Measurements from ENCODE around the gene MYH10.

MYH10 gene

GRCh38 chr17:8475781-8476180 is 154.7 kb downstream of the MYH10 start:
- no peak for DNase-seq

- DNase-seq, result no peak
These were observed 155.3 kb downstream of the MYH10 start for GRCh38 chr17:8475227-8475626.

- no peak for DNase-seq
These were observed 155.7 kb downstream of the MYH10 start for GRCh38 chr17:8474826-8475225.

- no peak for DNase-seq
These were observed 156.9 kb downstream of the MYH10 start for GRCh38 chr17:8473451-8474192.

- DNase-seq, result no peak
These were observed 157.9 kb downstream of the MYH10 start for GRCh38 chr17:8472663-8473062.

- DNase-seq, result peak in 24 of 56 donors; percentile 12 to 74 (median 48)
These were observed 160.0 kb downstream of the MYH10 start for GRCh38 chr17:8470447-8471047.

- no peak for DNase-seq
These were observed 160.6 kb downstream of the MYH10 start for GRCh38 chr17:8469964-8470363.

GRCh38 chr17:8468980-8469379 is 161.5 kb downstream of the MYH10 start:
- DNase-seq, result no peak

- peak in 2 of 56 donors; percentile 20 to 28 for DNase-seq
These were observed 162.4 kb downstream of the MYH10 start for GRCh38 chr17:8468127-8468526.

GRCh38 chr17:8467527-8467926 is 163.0 kb downstream of the MYH10 start:
- DNase-seq, result peak in 10 of 56 donors; percentile 24 to 63 (median 35)

GRCh38 chr17:8466873-8467272 is 163.7 kb downstream of the MYH10 start:
- DNase-seq, result no peak

- DNase-seq, result peak in 2 of 56 donors; percentile 11 to 33
These were observed 164.1 kb downstream of the MYH10 start for GRCh38 chr17:8466456-8466855.

- DNase-seq, result no peak
These were observed 164.8 kb downstream of the MYH10 start for GRCh38 chr17:8465759-8466158.

GRCh38 chr17:8465356-8465755 is 165.2 kb downstream of the MYH10 start:
- no peak for DNase-seq

- DNase-seq, result no peak
These were observed 165.6 kb downstream of the MYH10 start for GRCh38 chr17:8464941-8465340.

GRCh38 chr17:8463099-8463498 is 167.4 kb downstream of the MYH10 start:
- no peak for DNase-seq

GRCh38 chr17:8462564-8462963 is 168.0 kb downstream of the MYH10 start:
- no peak for DNase-seq

GRCh38 chr17:8459831-8460230 is 170.7 kb downstream of the MYH10 start:
- no peak for DNase-seq

- no peak for DNase-seq
These were observed 171.4 kb downstream of the MYH10 start for GRCh38 chr17:8459107-8459506.

GRCh38 chr17:8458128-8458527 is 172.4 kb downstream of the MYH10 start:
- no peak for DNase-seq

- DNase-seq, result no peak
These were observed 174.8 kb downstream of the MYH10 start for GRCh38 chr17:8455665-8456209.

GRCh38 chr17:8453326-8453725 is 177.2 kb downstream of the MYH10 start:
- DNase-seq, result no peak

Data from amygdala (tissue), 56 donors.